ENCODE results near the gene WDR74. TPM values are rescaled to one million over a fixed set of nuclear protein-coding genes. Genes with fewer than 3 reads are reported as not detected.
A peak's percentile ranks its signal among the peaks of the same experiment; 100 is the strongest.
"Not testable (repeated sequence)": the region's sequence is repeated elsewhere in the genome, so short reads cannot be mapped to it uniquely, and the experiment has no call there.

WDR74 gene
- total RNA-seq, 1 experiment from 2014 or later, result 115 TPM

DNA sequence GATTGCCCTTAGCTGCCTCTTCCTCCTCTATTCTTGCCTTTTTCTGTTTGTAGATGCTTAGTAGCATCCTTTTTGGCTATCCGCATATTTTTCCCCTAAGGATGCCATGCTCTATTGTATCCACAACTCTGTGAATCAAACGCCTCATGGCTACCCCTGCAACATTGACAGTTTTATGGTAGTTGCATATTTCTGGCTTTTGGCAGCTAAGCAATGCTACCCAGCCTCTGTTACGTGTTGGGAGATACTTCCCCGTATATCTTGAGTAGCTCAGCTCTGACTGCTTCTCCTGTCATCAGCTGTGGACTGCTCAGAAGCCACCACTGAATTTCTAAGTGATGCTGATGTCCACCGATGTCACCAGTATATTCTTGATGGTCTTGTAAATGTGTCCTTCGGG is 26.2 kb upstream of the WDR74 start:
- no TSS peak for BruUV-seq (replicated peaks)
- TF ChIP-seq, protein P1, sequence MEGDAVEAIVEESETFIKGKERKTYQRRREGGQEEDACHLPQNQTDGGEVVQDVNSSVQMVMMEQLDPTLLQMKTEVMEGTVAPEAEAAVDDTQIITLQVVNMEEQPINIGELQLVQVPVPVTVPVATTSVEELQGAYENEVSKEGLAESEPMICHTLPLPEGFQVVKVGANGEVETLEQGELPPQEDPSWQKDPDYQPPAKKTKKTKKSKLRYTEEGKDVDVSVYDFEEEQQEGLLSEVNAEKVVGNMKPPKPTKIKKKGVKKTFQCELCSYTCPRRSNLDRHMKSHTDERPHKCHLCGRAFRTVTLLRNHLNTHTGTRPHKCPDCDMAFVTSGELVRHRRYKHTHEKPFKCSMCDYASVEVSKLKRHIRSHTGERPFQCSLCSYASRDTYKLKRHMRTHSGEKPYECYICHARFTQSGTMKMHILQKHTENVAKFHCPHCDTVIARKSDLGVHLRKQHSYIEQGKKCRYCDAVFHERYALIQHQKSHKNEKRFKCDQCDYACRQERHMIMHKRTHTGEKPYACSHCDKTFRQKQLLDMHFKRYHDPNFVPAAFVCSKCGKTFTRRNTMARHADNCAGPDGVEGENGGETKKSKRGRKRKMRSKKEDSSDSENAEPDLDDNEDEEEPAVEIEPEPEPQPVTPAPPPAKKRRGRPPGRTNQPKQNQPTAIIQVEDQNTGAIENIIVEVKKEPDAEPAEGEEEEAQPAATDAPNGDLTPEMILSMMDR (IDR thresholded peaks at IDR 0.05; ENCODE audit: unreplicated experiment), result no peak
- Mint-ChIP-seq H3K4me3 (ENCODE audit: unreplicated experiment) (no peak overlapping the region), H3K36me3 (ENCODE audit: insufficient read depth, unreplicated experiment) (peaks cover 26% of the 10 kb centered on the region), H3K27me3 (ENCODE audit: insufficient read depth, unreplicated experiment) (no peaks in the 10 kb centered on the region), H3K27ac (ENCODE audit: low read depth, unreplicated experiment) (no peak overlapping the region), H3K9me3 (ENCODE audit: unreplicated experiment) (no peaks in the 10 kb centered on the region), H3K4me1 (ENCODE audit: insufficient read depth, unreplicated experiment) (peaks cover 4% of the 10 kb centered on the region)
- POLR2A ChIA-PET, result interaction anchor here (0.8 to 6.0 kb wide), 8 partner anchors 14 to 303 kb away, joined by 3 to 43 read pairs (median 4); partner anchors contain the start of genes SLC3A2, TMEM179B, WDR74 and ZBTB3
- intact Hi-C loops (cut with micrococcal nuclease), result no loop called here
- CTCF ChIA-PET, result interaction anchor here (0.6 to 5.0 kb wide), 9 partner anchors 10 to 184 kb away, joined by 3 to 47 read pairs (median 4); partner anchors contain the start of gene TMEM179B
- no peak for DNase-seq (ENCODE audit: unreplicated experiment)

DNA sequence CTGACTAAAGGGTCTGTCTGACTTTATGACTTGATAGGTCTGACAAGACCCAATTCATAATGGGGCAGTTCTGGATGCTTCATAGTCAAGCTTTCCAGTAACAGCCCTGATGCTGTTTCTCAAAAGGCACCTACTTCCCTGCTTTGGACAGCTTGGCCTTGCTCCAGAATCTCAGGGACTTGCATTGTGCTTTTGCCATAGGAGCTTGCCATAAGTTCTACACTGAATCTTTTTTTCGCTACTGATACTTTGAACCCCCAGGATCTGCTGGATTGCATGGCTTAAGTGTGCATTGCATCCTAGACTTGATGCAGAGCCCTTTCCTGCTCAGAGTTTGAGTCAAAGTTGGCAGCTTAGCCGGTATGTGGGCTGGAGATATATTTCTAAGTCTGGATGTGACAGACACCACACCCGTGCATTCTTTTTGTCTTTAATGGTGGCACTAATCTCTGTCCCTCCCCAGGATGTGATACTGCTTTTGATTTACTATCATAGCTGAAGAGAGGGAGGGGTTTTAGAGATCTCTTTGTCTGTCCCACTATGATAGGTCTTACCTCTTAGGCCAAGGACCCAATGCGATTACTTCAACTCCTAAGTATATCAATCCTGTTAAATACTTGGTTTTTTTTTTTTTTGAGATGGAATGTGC is 24.4 kb upstream of the WDR74 start:
- ChIA-PET CTCF (interaction anchor here (0.7 to 5.0 kb wide), 18 partner anchors 10 to 275 kb away, joined by 3 to 47 read pairs (median 4); partner anchors contain the start of genes NXF1, SLC3A2 and TTC9C), POLR2A (interaction anchor here (0.6 to 6.0 kb wide), 12 partner anchors 8 to 1377 kb away, joined by 3 to 43 read pairs (median 6); partner anchors contain the start of genes C11orf98, CSKMT, FKBP2 and NXF1)
- Mint-ChIP-seq H3K36me3 (ENCODE audit: insufficient read depth, unreplicated experiment) (peaks cover 24% of the 10 kb centered on the region), H3K9me3 (ENCODE audit: unreplicated experiment) (no peaks in the 10 kb centered on the region), H3K27me3 (ENCODE audit: insufficient read depth, unreplicated experiment) (no peaks in the 10 kb centered on the region), H3K27ac (ENCODE audit: low read depth, unreplicated experiment) (no peak overlapping the region), H3K4me3 (ENCODE audit: unreplicated experiment) (no peak overlapping the region), H3K4me1 (ENCODE audit: insufficient read depth, unreplicated experiment) (peaks cover 9% of the 10 kb centered on the region)
- intact Hi-C loops (cut with micrococcal nuclease), result loop anchor here (2.0 kb wide), 1 partner anchor 135 kb away; the partner anchor contains the start of gene TTC9C
- BruUV-seq (replicated peaks), result no TSS peak
- no peak for DNase-seq (ENCODE audit: unreplicated experiment)
- TF ChIP-seq, protein P1 (IDR thresholded peaks at IDR 0.05; ENCODE audit: unreplicated experiment), result no peak

GRCh38 chr11:62861564-62862192 is 22.3 kb upstream of the WDR74 start:
- not testable (repeated sequence) for BruUV-seq (replicated peaks); H3K4me3 Mint-ChIP-seq (ENCODE audit: unreplicated experiment); H3K9me3 Mint-ChIP-seq (ENCODE audit: unreplicated experiment); H3K27me3 Mint-ChIP-seq (ENCODE audit: insufficient read depth, unreplicated experiment); DNase-seq (ENCODE audit: unreplicated experiment); H3K27ac Mint-ChIP-seq (ENCODE audit: low read depth, unreplicated experiment)
- Mint-ChIP-seq H3K4me1 (ENCODE audit: insufficient read depth, unreplicated experiment) (peaks cover 23% of the 10 kb centered on the region), H3K36me3 (ENCODE audit: insufficient read depth, unreplicated experiment) (peaks cover 13% of the 10 kb centered on the region)
- intact Hi-C loops (cut with micrococcal nuclease), result loop anchor here (1.0 to 2.0 kb wide), 2 partner anchors 75 to 133 kb away; partner anchors contain the start of gene TTC9C
- ChIA-PET POLR2A (interaction anchor here (0.9 to 6.0 kb wide), 8 partner anchors 10 to 101 kb away, joined by 3 to 43 read pairs (median 4); partner anchors contain the start of genes POLR2G, SLC3A2, TMEM179B and WDR74), CTCF (interaction anchor here (0.6 to 5.0 kb wide), 17 partner anchors 9 to 262 kb away, joined by 3 to 47 read pairs (median 4); partner anchors contain the start of gene SLC3A2)

- TF ChIP-seq, protein P1 (IDR thresholded peaks at IDR 0.05; ENCODE audit: unreplicated experiment), result no peak
- no TSS peak for BruUV-seq (replicated peaks)
- ChIA-PET CTCF (interaction anchor here (0.7 to 5.0 kb wide), 10 partner anchors 11 to 180 kb away, joined by 3 to 47 read pairs (median 6); partner anchors contain the start of gene SLC3A2), POLR2A (interaction anchor here (0.9 to 6.0 kb wide), 6 partner anchors 9 to 100 kb away, joined by 3 to 43 read pairs (median 4); partner anchors contain the start of genes POLR2G, SLC3A2, TMEM179B and WDR74)
- Mint-ChIP-seq H3K27ac (ENCODE audit: low read depth, unreplicated experiment) (no peak overlapping the region), H3K27me3 (ENCODE audit: insufficient read depth, unreplicated experiment) (no peaks in the 10 kb centered on the region), H3K36me3 (ENCODE audit: insufficient read depth, unreplicated experiment) (peaks cover 11% of the 10 kb centered on the region), H3K4me1 (ENCODE audit: insufficient read depth, unreplicated experiment) (peaks cover 23% of the 10 kb centered on the region), H3K4me3 (ENCODE audit: unreplicated experiment) (no peak overlapping the region), H3K9me3 (ENCODE audit: unreplicated experiment) (no peaks in the 10 kb centered on the region)
- no peak for DNase-seq (ENCODE audit: unreplicated experiment)
- intact Hi-C loops (cut with micrococcal nuclease), result no loop called here
Observed at GRCh38 chr11:62860835-62861563, 21.6 kb upstream of the WDR74 start.

- DNase-seq (ENCODE audit: unreplicated experiment); H3K4me3 Mint-ChIP-seq (ENCODE audit: unreplicated experiment); intact Hi-C loops (cut with micrococcal nuclease); H3K27me3 Mint-ChIP-seq (ENCODE audit: insufficient read depth, unreplicated experiment); H3K9me3 Mint-ChIP-seq (ENCODE audit: unreplicated experiment); BruUV-seq (replicated peaks): not testable (repeated sequence)
- Mint-ChIP-seq H3K27ac (ENCODE audit: low read depth, unreplicated experiment) (peak overlapping the region; percentile 64), H3K36me3 (ENCODE audit: insufficient read depth, unreplicated experiment) (peaks cover 26% of the 10 kb centered on the region), H3K4me1 (ENCODE audit: insufficient read depth, unreplicated experiment) (peaks cover 24% of the 10 kb centered on the region)
- POLR2A ChIA-PET, result interaction anchor here (0.6 kb wide), 1 partner anchor 68 kb away, joined by 3 read pairs; no protein-coding TSS in a partner anchor
- CTCF ChIA-PET, result interaction anchor here (0.5 kb wide), 1 partner anchor 127 kb away, joined by 4 read pairs; no protein-coding TSS in a partner anchor
Observed at GRCh38 chr11:62859281-62859703, 19.9 kb upstream of the WDR74 start.

All from MCF 10A (cell line).